ENCODE results near the gene TNNC1.

DNA sequence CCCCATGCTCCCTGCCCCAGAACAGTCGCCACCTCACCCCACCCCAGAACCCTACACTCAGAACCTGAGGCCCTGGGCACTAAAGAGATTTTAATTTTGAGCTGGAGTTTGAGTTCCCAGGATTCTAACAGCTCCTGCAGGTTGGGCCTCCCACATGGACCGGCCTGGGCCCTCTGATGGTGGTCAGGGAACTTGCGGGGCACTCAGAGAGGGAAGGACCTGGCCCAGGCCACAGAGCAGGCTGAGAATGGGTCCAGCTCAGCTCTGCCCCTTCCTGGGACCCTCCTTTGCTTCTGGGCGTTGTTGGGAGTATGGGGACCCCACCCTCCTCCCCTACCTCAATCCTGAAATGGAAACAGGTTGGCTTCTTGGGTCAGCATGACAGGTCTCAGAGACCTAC is 7.8 kb downstream of the TNNC1 start:
- TF ChIP-seq, protein P1, sequence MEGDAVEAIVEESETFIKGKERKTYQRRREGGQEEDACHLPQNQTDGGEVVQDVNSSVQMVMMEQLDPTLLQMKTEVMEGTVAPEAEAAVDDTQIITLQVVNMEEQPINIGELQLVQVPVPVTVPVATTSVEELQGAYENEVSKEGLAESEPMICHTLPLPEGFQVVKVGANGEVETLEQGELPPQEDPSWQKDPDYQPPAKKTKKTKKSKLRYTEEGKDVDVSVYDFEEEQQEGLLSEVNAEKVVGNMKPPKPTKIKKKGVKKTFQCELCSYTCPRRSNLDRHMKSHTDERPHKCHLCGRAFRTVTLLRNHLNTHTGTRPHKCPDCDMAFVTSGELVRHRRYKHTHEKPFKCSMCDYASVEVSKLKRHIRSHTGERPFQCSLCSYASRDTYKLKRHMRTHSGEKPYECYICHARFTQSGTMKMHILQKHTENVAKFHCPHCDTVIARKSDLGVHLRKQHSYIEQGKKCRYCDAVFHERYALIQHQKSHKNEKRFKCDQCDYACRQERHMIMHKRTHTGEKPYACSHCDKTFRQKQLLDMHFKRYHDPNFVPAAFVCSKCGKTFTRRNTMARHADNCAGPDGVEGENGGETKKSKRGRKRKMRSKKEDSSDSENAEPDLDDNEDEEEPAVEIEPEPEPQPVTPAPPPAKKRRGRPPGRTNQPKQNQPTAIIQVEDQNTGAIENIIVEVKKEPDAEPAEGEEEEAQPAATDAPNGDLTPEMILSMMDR (IDR thresholded peaks at IDR 0.05 in 8 of 11, conservative IDR thresholded peaks at IDR 0.05 in 3 of 11): no peak
- TF ChIP-seq POLR2A (IDR thresholded peaks at IDR 0.05) (no peak), POLR2AphosphoS5 (IDR thresholded peaks at IDR 0.05) (no peak)

Measured in spleen (tissue), 7 donors.